Osteocyte (in vitro differentiated cells): ENCODE results near the gene FGR. TPM values are rescaled to one million over a fixed set of nuclear protein-coding genes. Genes with fewer than 3 reads are reported as not detected.

Experiments
- DNase-seq: peaks from one replicate; pipeline ENCODE4 v3.0.0; 2021; ENCODE audit warnings: mixed read lengths; ENCODE audit not compliant: unreplicated experiment; ENCODE audit errors: extremely low spot score
- H3K27ac Mint-ChIP-seq: one replicate; pipeline ENCODE4 v1.8.0; 2021; ENCODE audit warnings: mild to moderate bottlenecking, mixed read lengths; ENCODE audit not compliant: unreplicated experiment
- H3K27me3 Mint-ChIP-seq: one replicate; pipeline ENCODE4 v1.8.0; 2021; ENCODE audit warnings: mixed read lengths; ENCODE audit not compliant: unreplicated experiment
- H3K36me3 Mint-ChIP-seq: one replicate; pipeline ENCODE4 v1.8.0; 2021; ENCODE audit warnings: mixed read lengths; ENCODE audit not compliant: unreplicated experiment
- H3K4me1 Mint-ChIP-seq: one replicate; pipeline ENCODE4 v1.8.0; 2021; ENCODE audit warnings: mixed read lengths; ENCODE audit not compliant: unreplicated experiment
- H3K4me3 Mint-ChIP-seq: one replicate; pipeline ENCODE4 v1.8.0; 2021; ENCODE audit warnings: mild to moderate bottlenecking, moderate library complexity, mixed read lengths; ENCODE audit not compliant: unreplicated experiment
- H3K9me3 Mint-ChIP-seq: one replicate; pipeline ENCODE4 v1.8.0; 2021; ENCODE audit warnings: mixed read lengths; ENCODE audit not compliant: unreplicated experiment
- total RNA-seq: library from RNA; stranded (reverse); gene quantifications from 2 replicates; pipeline ENCODE4 v1.2.1, GENCODE V29; 2021
- TF ChIP-seq, protein P1 (sequence below): fragments of 200-600 bp; sonication (generic); IDR thresholded peaks from 2 replicates; pipeline ENCODE4 v1.5.0; 2021; ENCODE audit warnings: antibody characterized with exemption, mild to moderate bottlenecking, moderate library complexity

The FGR gene
- total RNA-seq, 1 donor from 2014 or later = not detected

- peak overlapping the region; percentile 59 for H3K4me3 Mint-ChIP-seq
These were observed 66.5 kb downstream of the FGR start for GRCh38 chr1:27568300-27569087.

GRCh38 chr1:27567971-27568299, 67.0 kb downstream of the FGR start:
- Mint-ChIP-seq H3K36me3 (peaks cover 2% of the 10 kb centered on the region), H3K4me3 (peak overlapping the region; percentile 59), H3K4me1 (peaks cover 94% of the 10 kb centered on the region), H3K27ac (peak overlapping the region; percentile 94), H3K27me3 (no peaks in the 10 kb centered on the region), H3K9me3 (no peaks in the 10 kb centered on the region)
- TF ChIP-seq, protein P1, sequence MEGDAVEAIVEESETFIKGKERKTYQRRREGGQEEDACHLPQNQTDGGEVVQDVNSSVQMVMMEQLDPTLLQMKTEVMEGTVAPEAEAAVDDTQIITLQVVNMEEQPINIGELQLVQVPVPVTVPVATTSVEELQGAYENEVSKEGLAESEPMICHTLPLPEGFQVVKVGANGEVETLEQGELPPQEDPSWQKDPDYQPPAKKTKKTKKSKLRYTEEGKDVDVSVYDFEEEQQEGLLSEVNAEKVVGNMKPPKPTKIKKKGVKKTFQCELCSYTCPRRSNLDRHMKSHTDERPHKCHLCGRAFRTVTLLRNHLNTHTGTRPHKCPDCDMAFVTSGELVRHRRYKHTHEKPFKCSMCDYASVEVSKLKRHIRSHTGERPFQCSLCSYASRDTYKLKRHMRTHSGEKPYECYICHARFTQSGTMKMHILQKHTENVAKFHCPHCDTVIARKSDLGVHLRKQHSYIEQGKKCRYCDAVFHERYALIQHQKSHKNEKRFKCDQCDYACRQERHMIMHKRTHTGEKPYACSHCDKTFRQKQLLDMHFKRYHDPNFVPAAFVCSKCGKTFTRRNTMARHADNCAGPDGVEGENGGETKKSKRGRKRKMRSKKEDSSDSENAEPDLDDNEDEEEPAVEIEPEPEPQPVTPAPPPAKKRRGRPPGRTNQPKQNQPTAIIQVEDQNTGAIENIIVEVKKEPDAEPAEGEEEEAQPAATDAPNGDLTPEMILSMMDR = no peak
- DNase-seq = no peak

More at GRCh38 chr1:27568300-27569087, 66.5 kb downstream of the FGR start:
- TF ChIP-seq, protein P1 = peak; percentile 78
- Mint-ChIP-seq H3K36me3 (peaks cover 2% of the 10 kb centered on the region), H3K27ac (peak overlapping the region; percentile 94), H3K4me1 (peaks cover 94% of the 10 kb centered on the region), H3K27me3 (no peaks in the 10 kb centered on the region), H3K9me3 (no peaks in the 10 kb centered on the region)
- DNase-seq = peak; percentile 96

DNA sequence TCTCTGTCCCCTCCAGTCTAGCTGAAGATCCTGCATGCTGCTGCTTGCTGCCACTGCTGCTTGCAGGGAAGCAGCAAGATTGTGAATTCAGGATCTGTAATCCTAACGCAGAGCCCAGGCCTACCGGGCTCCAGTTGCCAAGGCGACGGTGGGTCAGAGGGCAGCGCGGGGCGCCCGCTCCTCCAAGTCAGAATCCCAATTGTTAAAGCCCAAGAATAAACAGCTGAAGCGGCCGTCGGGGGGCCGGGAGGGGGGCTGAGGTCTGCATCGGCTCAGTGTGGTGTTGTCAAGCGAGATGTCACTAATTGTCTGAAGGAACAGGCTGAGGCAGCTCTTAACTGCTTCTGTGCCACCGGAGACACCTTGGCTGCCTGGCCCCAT, 67.8 kb downstream of the FGR start:
- TF ChIP-seq, protein P1 = no peak
- Mint-ChIP-seq H3K36me3 (peaks cover 2% of the 10 kb centered on the region), H3K27me3 (no peaks in the 10 kb centered on the region), H3K9me3 (no peaks in the 10 kb centered on the region), H3K27ac (peak overlapping the region; percentile 94), H3K4me1 (peaks cover 94% of the 10 kb centered on the region), H3K4me3 (peak overlapping the region; percentile 53)
- no peak for DNase-seq

DNA sequence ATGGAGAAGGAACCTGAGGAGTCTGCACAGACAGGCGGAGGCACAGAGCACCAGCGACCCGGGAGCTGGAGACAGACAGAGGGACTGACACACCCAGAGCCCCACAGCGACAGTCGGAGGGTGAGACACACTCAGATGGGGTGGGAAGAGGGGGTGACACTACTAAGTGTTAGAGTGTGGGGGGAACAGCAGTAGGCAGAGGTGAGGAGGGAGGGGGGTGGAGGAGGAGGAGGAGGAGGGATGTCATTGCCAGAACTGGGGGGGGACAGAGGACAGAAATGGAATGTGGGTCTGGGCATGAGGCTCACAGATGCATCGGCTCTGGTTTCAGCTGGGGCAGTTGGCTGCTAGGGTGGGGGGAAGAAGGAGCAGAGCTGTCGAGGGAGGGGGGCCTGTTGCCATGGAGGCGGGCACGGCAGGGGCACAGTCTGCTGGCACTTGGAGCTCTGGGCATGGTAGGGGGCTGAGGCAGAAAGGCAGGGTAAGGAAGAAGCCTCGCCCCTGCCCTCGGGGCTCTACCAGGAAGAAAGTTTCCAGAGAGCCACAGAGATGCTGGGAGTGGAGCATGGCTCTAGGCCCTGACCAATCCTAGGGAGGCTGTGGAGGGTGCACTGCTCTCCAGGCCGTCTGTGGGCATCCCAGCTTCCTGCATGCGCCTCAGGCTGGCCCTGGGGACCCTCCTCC, 68.4 kb downstream of the FGR start:
- Mint-ChIP-seq H3K4me3 (peak overlapping the region; percentile 53), H3K27ac (peak overlapping the region; percentile 94), H3K9me3 (no peaks in the 10 kb centered on the region), H3K36me3 (peaks cover 2% of the 10 kb centered on the region), H3K27me3 (no peaks in the 10 kb centered on the region), H3K4me1 (peaks cover 94% of the 10 kb centered on the region)
- TF ChIP-seq, protein P1 = no peak
- DNase-seq = peak; percentile 92
